Measurements from ENCODE around the gene SIMC1.

- TF ChIP-seq ZNF274 (IDR thresholded peaks at IDR 0.05; ENCODE audit: low read depth, low read length) (no peak), YY1 (IDR thresholded peaks at IDR 0.05; ENCODE audit: insufficient read depth, insufficient read length) (no peak)
These were observed 128.1 kb downstream of the SIMC1 start for GRCh38 chr5:176366232-176366894.

All from NT2/D1 (cell line).